ENCODE results near the gene QPRT. TPM values are rescaled to one million over a fixed set of nuclear protein-coding genes. Genes with fewer than 3 reads are reported as not detected.
"Not testable (repeated sequence)": the region's sequence is repeated elsewhere in the genome, so short reads cannot be mapped to it uniquely, and the experiment has no call there.

Gene QPRT
- total and polyA plus RNA-seq, 5 experiments from 2014 or later: 0.15 to 0.55 (median 0.49) TPM

- Mint-ChIP-seq H3K4me1 (peaks cover 54 to 91% (median 82%) of the 10 kb centered on the region in 4 donors), H3K27me3 (peaks cover 0 to 4% (median 0%) of the 10 kb centered on the region in 5 donors), H3K4me3 (peak overlapping the region; percentile 85 to 100 (median 98)), H3K9me3 (peaks cover 0 to 3% (median 0%) of the 10 kb centered on the region in 9 donors), H3K36me3 (peaks cover 4 to 44% (median 44%) of the 10 kb centered on the region in 3 donors), H3K27ac (peak overlapping the region; percentile 82 to 100 (median 98))
- POLR2A ChIA-PET: interaction anchor here (0.6 to 10.1 kb wide), 18 partner anchors 10 to 322 kb away, joined by 3 to 223 read pairs (median 6); partner anchors contain the start of genes ALDOA, KIF22, MAZ and PAGR1
- no peak for ATAC-seq
- DNase-seq: no peak
These were observed 64.5 kb downstream of the QPRT start for GRCh38 chr16:29743475-29743826.

GRCh38 chr16:29743827-29744531 is 65.0 kb downstream of the QPRT start:
- Mint-ChIP-seq H3K36me3 (peaks cover 4 to 49% (median 44%) of the 10 kb centered on the region in 3 donors), H3K4me3 (peak overlapping the region; percentile 96 to 100 (median 99)), H3K4me1 (peaks cover 50 to 87% (median 81%) of the 10 kb centered on the region in 4 donors), H3K27me3 (peaks cover 0 to 4% (median 0%) of the 10 kb centered on the region in 5 donors), H3K9me3 (peaks cover 0 to 3% (median 0%) of the 10 kb centered on the region in 9 donors), H3K27ac (peak overlapping the region; percentile 82 to 100 (median 100))
- peak; percentile 24 to 25 for ATAC-seq
- peak in 8 of 10 donors; percentile 32 to 76 (median 62) for DNase-seq
- POLR2A ChIA-PET: interaction anchor here (0.5 to 10.1 kb wide), 16 partner anchors 11 to 78 kb away, joined by 3 to 223 read pairs (median 10); partner anchors contain the start of genes KIF22, MAZ and PAGR1

GRCh38 chr16:29744541-29745101 is 65.6 kb downstream of the QPRT start:
- peak in 5 of 10 donors; percentile 11 to 63 (median 50) for DNase-seq
- H3K9me3 Mint-ChIP-seq: peaks cover 0 to 3% (median 0%) of the 10 kb centered on the region in 9 donors
- H3K27ac Mint-ChIP-seq: peak overlapping the region; percentile 82 to 100 (median 100)
- H3K4me1 Mint-ChIP-seq: peaks cover 46 to 85% (median 79%) of the 10 kb centered on the region in 4 donors
- peaks cover 0 to 4% (median 0%) of the 10 kb centered on the region in 5 donors for H3K27me3 Mint-ChIP-seq
- peaks cover 4 to 51% (median 44%) of the 10 kb centered on the region in 3 donors for H3K36me3 Mint-ChIP-seq
- peak in 1 of 2 donors; percentile 6 for ATAC-seq
- POLR2A ChIA-PET: interaction anchor here (0.5 to 10.1 kb wide), 12 partner anchors 10 to 83 kb away, joined by 3 to 223 read pairs (median 14); partner anchors contain the start of genes KIF22, MAZ and PAGR1
- peak overlapping the region; percentile 96 to 100 (median 99) for H3K4me3 Mint-ChIP-seq

- H3K27me3 Mint-ChIP-seq: peaks cover 0 to 4% (median 0%) of the 10 kb centered on the region in 5 donors
- H3K9me3 Mint-ChIP-seq: peaks cover 0 to 3% (median 0%) of the 10 kb centered on the region in 9 donors
- peaks cover 40 to 83% (median 74%) of the 10 kb centered on the region in 4 donors for H3K4me1 Mint-ChIP-seq
- peak; percentile 48 to 53 for ATAC-seq
- POLR2A ChIA-PET: interaction anchor here (0.5 to 10.1 kb wide), 17 partner anchors 8 to 351 kb away, joined by 3 to 223 read pairs (median 7); partner anchors contain the start of genes KIF22, MAZ, PAGR1 and YPEL3
- peaks cover 4 to 47% (median 40%) of the 10 kb centered on the region in 3 donors for H3K36me3 Mint-ChIP-seq
- peak overlapping the region; percentile 82 to 100 (median 100) for H3K27ac Mint-ChIP-seq
- peak in 9 of 10 donors; percentile 28 to 86 (median 69) for DNase-seq
- H3K4me3 Mint-ChIP-seq: peak overlapping the region; percentile 96 to 100 (median 99)
These were observed 66.3 kb downstream of the QPRT start for GRCh38 chr16:29745121-29745852.

GRCh38 chr16:29745853-29746345 is 66.9 kb downstream of the QPRT start, which contains the start of gene C16orf54:
TSS of gene C16orf54 (minus strand) at chr16:29745990. CDS start at chr16:29744951, 1,039 bp downstream.
- Mint-ChIP-seq H3K9me3 (peaks cover 0 to 3% (median 0%) of the 10 kb centered on the region in 9 donors), H3K27ac (peak within 1 kb of the TSS; percentile 82 to 100 (median 100)), H3K4me3 (peak within 1 kb of the TSS; percentile 96 to 100 (median 99)), H3K4me1 (peaks cover 34 to 76% (median 67%) of the 10 kb centered on the region in 4 donors), H3K27me3 (peaks cover 0 to 4% (median 0%) of the 10 kb centered on the region in 5 donors), H3K36me3 (peaks cover 4 to 47% (median 35%) of the 10 kb centered on the region in 3 donors)
- DNase-seq (peak; percentile 81 to 100 (median 98)), ATAC-seq (peak; percentile 71 to 83)
- POLR2A ChIA-PET: interaction anchor here (0.6 to 10.1 kb wide), 19 partner anchors 8 to 665 kb away, joined by 3 to 223 read pairs (median 5); partner anchors contain the start of genes KIF22, MAZ, PAGR1 and YPEL3

GRCh38 chr16:29746518-29746917 is 67.5 kb downstream of the QPRT start:
- H3K36me3 Mint-ChIP-seq: peaks cover 2 to 44% (median 28%) of the 10 kb centered on the region in 3 donors

More at GRCh38 chr16:29746518-29746917, 67.5 kb downstream of the QPRT start:
- H3K4me3 Mint-ChIP-seq: peak overlapping the region; percentile 96 to 100 (median 99)
- POLR2A ChIA-PET: interaction anchor here (0.5 to 10.1 kb wide), 18 partner anchors 8 to 664 kb away, joined by 3 to 223 read pairs (median 4); partner anchors contain the start of genes KIF22, MAZ, PAGR1 and YPEL3
- DNase-seq: peak in 1 of 10 donors; percentile 37
- H3K9me3 Mint-ChIP-seq, ATAC-seq, H3K27me3 Mint-ChIP-seq: not testable (repeated sequence)
- peak overlapping the region; percentile 82 to 100 (median 100) for H3K27ac Mint-ChIP-seq
- H3K4me1 Mint-ChIP-seq: peaks cover 27 to 73% (median 62%) of the 10 kb centered on the region in 4 donors

Other genes starting within 250 kb of the QPRT start
- gene BOLA2, start 224.8 kb upstream of the QPRT start, total RNA-seq: 1 to 10 TPM; 7.5 to 9.5 TPM
- 10 to 100 TPM in 2 of 3 donors, 1 to 10 TPM in 1; 8.1 to 34.0 (median 33.3) TPM for gene BOLA2, start 224.8 kb upstream of the QPRT start, polyA plus RNA-seq
- 10 to 100 TPM; 36.1 to 47.8 TPM for gene SLX1B, start 224.6 kb upstream of the QPRT start, total RNA-seq
- gene SLX1B, start 224.6 kb upstream of the QPRT start, polyA plus RNA-seq: 1 to 10 TPM; 3.6 to 9.4 (median 7.8) TPM
- gene SULT1A4, start 219.3 kb upstream of the QPRT start, total RNA-seq: 1 to 10 TPM; 1.8 to 2.0 TPM
- gene SULT1A4, start 219.3 kb upstream of the QPRT start, polyA plus RNA-seq: under 1 TPM in 1 of 3 donors, not detected in 2; 0.82 TPM
- gene NPIPB12, start 172.8 kb upstream of the QPRT start, total RNA-seq: 100 to 1,000 TPM; 139 to 160 TPM
- 1 to 10 TPM; 1.9 to 5.0 (median 2.5) TPM for gene NPIPB12, start 172.8 kb upstream of the QPRT start, polyA plus RNA-seq
- gene SPN, start 15.9 kb upstream of the QPRT start, total RNA-seq: 10 to 100 TPM; 91.8 to 98.4 TPM
- gene SPN, start 15.9 kb upstream of the QPRT start, polyA plus RNA-seq: 100 to 1,000 TPM in 2 of 3 donors, 10 to 100 TPM in 1; 92.9 to 124 (median 100) TPM
- gene C16orf54, start 66.8 kb downstream of the QPRT start, total RNA-seq: 100 to 1,000 TPM; 108 to 110 TPM
- 10 to 100 TPM; 20.7 to 32.7 (median 29.2) TPM for gene C16orf54, start 66.8 kb downstream of the QPRT start, polyA plus RNA-seq
- gene ZG16, start 99.1 kb downstream of the QPRT start, total RNA-seq: not detected
- gene ZG16, start 99.1 kb downstream of the QPRT start, polyA plus RNA-seq: not detected
- 10 to 100 TPM; 79.6 to 84.6 TPM for gene KIF22, start 111.6 kb downstream of the QPRT start, total RNA-seq
- gene KIF22, start 111.6 kb downstream of the QPRT start, polyA plus RNA-seq: 10 to 100 TPM; 36.9 to 45.4 (median 39.6) TPM
- gene MAZ, start 127.3 kb downstream of the QPRT start, total RNA-seq: 100 to 1,000 TPM; 278 to 282 TPM
- 10 to 100 TPM; 50.3 to 74.6 (median 58.8) TPM for gene MAZ, start 127.3 kb downstream of the QPRT start, polyA plus RNA-seq
- gene PRRT2, start 133.0 kb downstream of the QPRT start, total RNA-seq: 1 to 10 TPM; 1.5 to 1.6 TPM
- gene PRRT2, start 133.0 kb downstream of the QPRT start, polyA plus RNA-seq: under 1 TPM in 2 of 3 donors, not detected in 1; 0.14 to 0.21 TPM
- 10 to 100 TPM; 31.3 to 35.9 TPM for gene PAGR1, start 137.0 kb downstream of the QPRT start, total RNA-seq
- gene PAGR1, start 137.0 kb downstream of the QPRT start, polyA plus RNA-seq: 10 to 100 TPM; 51.4 to 57.5 (median 55.5) TPM
- gene MVP, start 141.3 kb downstream of the QPRT start, total RNA-seq: 100 to 1,000 TPM; 123 to 132 TPM
- 100 to 1,000 TPM; 120 to 160 (median 134) TPM for gene MVP, start 141.3 kb downstream of the QPRT start, polyA plus RNA-seq
- gene CDIPT, start 184.0 kb downstream of the QPRT start, total RNA-seq: 10 to 100 TPM; 73.7 to 74.5 TPM
- gene CDIPT, start 184.0 kb downstream of the QPRT start, polyA plus RNA-seq: 10 to 100 TPM; 79.6 to 95.7 (median 91.3) TPM
- under 1 TPM in 1 of 2 experiments, not detected in 1; 0.21 TPM for gene SEZ6L2, start 220.4 kb downstream of the QPRT start, total RNA-seq
- gene SEZ6L2, start 220.4 kb downstream of the QPRT start, polyA plus RNA-seq: not detected
- gene ASPHD1, start 221.3 kb downstream of the QPRT start, total RNA-seq: not detected
- not detected for gene ASPHD1, start 221.3 kb downstream of the QPRT start, polyA plus RNA-seq
- 10 to 100 TPM; 65.4 to 75.9 TPM for gene KCTD13, start 247.0 kb downstream of the QPRT start, total RNA-seq
- 1 to 10 TPM; 5.4 to 10.0 (median 8.4) TPM for gene KCTD13, start 247.0 kb downstream of the QPRT start, polyA plus RNA-seq